GM12878 (cell line): ENCODE results near the gene BSN. TPM values are rescaled to one million over a fixed set of nuclear protein-coding genes. Genes with fewer than 3 reads are reported as not detected.

Source experiments
- ATAC-seq: fragments of 200-7000 bp; cut with Tn5 transposase; 3 replicates; pipeline ENCODE4 v1.9.1; 2020; ENCODE audit warnings: mild to moderate bottlenecking, moderate library complexity
- BruUV-seq: library from RNA; stranded (reverse); fragments of 400-500 nt; replicated peaks from 2 replicates; lab custom pipeline; 2021; lab: Mats Ljungman, UMichigan
- CTCF ChIA-PET: fragments of 300-600 bp; sonication (Branson Sonifier 250); formaldehyde crosslinking; extraction: SDS; loops from one replicate; lab custom pipeline; 2021; ENCODE audit warnings: inconsistent platforms; lab: Yijun Ruan, JAX
- POLR2A ChIA-PET: fragments of 350-600 bp; formaldehyde crosslinking; extraction: SDS; loops from one replicate; lab custom pipeline; 2021; ENCODE audit warnings: inconsistent platforms; lab: Charles Lee
- RAD21 ChIA-PET: fragments of 300-600 bp; sonication (Branson Sonifier 250); formaldehyde crosslinking; loops from one replicate; lab custom pipeline; 2023; ENCODE audit warnings: antibody characterized with exemption; ENCODE audit not compliant: unreplicated experiment; lab: Charles Lee
- SMC1A ChIA-PET: fragments of 300-600 bp; sonication (Branson Sonifier 250); formaldehyde crosslinking; loops from one replicate; lab custom pipeline; 2023; ENCODE audit not compliant: unreplicated experiment, uncharacterized antibody; lab: Charles Lee
- DNase-seq: peaks from one replicate; pipeline ENCODE4 v3.0.0-alpha.2; 2011; ENCODE audit warnings: low read depth, low spot score
- FAIRE-seq: peaks from 3 replicates; lab custom pipeline; 2011; peaks lifted over from hg19 to GRCh38; lab: Jason Lieb, UNC
- H2AFZ ChIP-seq: 2 replicates; pipeline ENCODE4 v1.6.0; 2011; ENCODE audit warnings: low read depth, low read length, control low read depth; ENCODE audit not compliant: control insufficient read depth
- H3K27ac ChIP-seq: 2 replicates; pipeline ENCODE4 v1.5.1; 2011; ENCODE audit warnings: control low read depth; ENCODE audit not compliant: control insufficient read depth, insufficient read depth
- H3K27me3 ChIP-seq, 2 experiments: replicated peaks in 1 of 2; 2 replicates each; pipeline versions ENCODE4 v1.6.0 to v1.6.1; 2011; ENCODE audit warnings: low read length in 1 of 2; ENCODE audit not compliant: control insufficient read depth in 2 of 2, insufficient read depth in 2 of 2
- H3K36me3 ChIP-seq, 2 experiments: 2 replicates each; pipeline ENCODE4 v1.5.1; 2011; ENCODE audit warnings: low read length in 1 of 2; ENCODE audit not compliant: control insufficient read depth in 2 of 2, insufficient read depth in 2 of 2
- H3K4me1 ChIP-seq: 2 replicates; pipeline ENCODE4 v1.6.1; 2011; ENCODE audit warnings: mild to moderate bottlenecking, low read length, moderate library complexity, mixed read lengths; ENCODE audit not compliant: control insufficient read depth, insufficient read depth
- H3K4me2 ChIP-seq: 2 replicates; pipeline ENCODE4 v1.6.0; 2011; ENCODE audit warnings: control low read depth; ENCODE audit not compliant: control insufficient read depth, insufficient read depth
- H3K4me3 ChIP-seq: fragments of 200-600 bp; sonication (generic); 2 replicates; pipeline ENCODE4 v1.5.1; 2016
- H3K79me2 ChIP-seq: 2 replicates; pipeline ENCODE4 v1.6.0; 2011; ENCODE audit warnings: low read length; ENCODE audit not compliant: control insufficient read depth, insufficient read depth
- H3K9ac ChIP-seq: 2 replicates; pipeline ENCODE4 v1.8.0; 2011; ENCODE audit warnings: low read length, control low read depth, mixed read lengths; ENCODE audit not compliant: control insufficient read depth, insufficient read depth
- H3K9me3 ChIP-seq: replicated peaks from 3 replicates; pipeline ENCODE4 v1.5.1; 2011; ENCODE audit warnings: mild to moderate bottlenecking, low read length; ENCODE audit not compliant: control insufficient read depth, insufficient read depth
- H4K20me1 ChIP-seq: 2 replicates; pipeline ENCODE4 v1.6.0; 2011; ENCODE audit not compliant: control insufficient read depth, insufficient read depth
- BCL11A ChIP-seq: IDR thresholded peaks from 2 replicates; pipeline ENCODE4 v1.6.1; 2011; ENCODE audit warnings: low read depth, low read length
- CEBPB ChIP-seq, 2 experiments: fragments of 150-350 bp in 1 of 2; IDR thresholded peaks; 2 replicates each; pipeline ENCODE4 v1.6.1; 2012 to 2014; ENCODE audit warnings: low read depth in 2 of 2, low read length in 2 of 2, borderline replicate concordance in 1 of 2, inconsistent platforms in 1 of 2
- CHD4 ChIP-seq: fragments of 200-600 bp; sonication (generic); IDR thresholded peaks from 2 replicates; pipeline ENCODE4 v1.6.1; 2016; ENCODE audit warnings: mild to moderate bottlenecking
- CREM ChIP-seq: IDR thresholded peaks from 2 replicates; pipeline ENCODE4 v1.6.1; 2014; ENCODE audit warnings: antibody characterized with exemption, low read depth
- EED ChIP-seq: sonication (generic); IDR thresholded peaks from 2 replicates; pipeline ENCODE4 v1.6.1; 2016; ENCODE audit warnings: antibody characterized with exemption, low read depth
- MYB ChIP-seq: fragments of 150-350 bp; IDR thresholded peaks from 2 replicates; pipeline ENCODE4 v1.6.1; 2014; ENCODE audit warnings: mild to moderate bottlenecking, low read depth, low read length, borderline replicate concordance
- RBBP5 ChIP-seq: fragments of 200-600 bp; sonication (generic); conservative IDR thresholded peaks from 2 replicates; pipeline ENCODE4 v1.6.1; 2016
- TCF7 ChIP-seq: IDR thresholded peaks from 2 replicates; pipeline ENCODE4 v1.6.1; 2014; ENCODE audit warnings: antibody characterized with exemption, borderline replicate concordance
- YBX1 ChIP-seq: fragments of 450-650 bp; IDR thresholded peaks from 2 replicates; pipeline ENCODE4 v1.6.1; 2016; ENCODE audit warnings: antibody characterized with exemption
- WGBS: methylation state at CpG from one replicate; pipeline ENCODE4 v1.1.6; 2016; ENCODE audit warnings: low lambda C conversion rate; ENCODE audit not compliant: insufficient replicate concordance, insufficient coverage; ENCODE audit errors: missing lambda C conversion rate; 5-methylcytosine and 5-hydroxymethylcytosine counted together
- in situ Hi-C: fragments of 300-500 bp; cut with MboI; formaldehyde crosslinking; loops from 9 replicates; pipeline ENCODE4 v1.14.3; 2018; ENCODE audit warnings: mixed read lengths
- intact Hi-C: fragments of 100-400 bp; cut with micrococcal nuclease; formaldehyde crosslinking; loops from one replicate; pipeline ENCODE4 v1.14.2; 2022; ENCODE audit not compliant: unreplicated experiment
- polyA plus RNA-seq, 11 experiments: library from polyadenylated mRNA; depleted of rRNA in 4 of 11; unstranded in 6 of 11; stranded (reverse) in 5 of 11; fragments of >200 nt; fragmentation: Nextera tagmentation in 4 of 11; fragmentation: Illumina TruSeq in 1 of 11; extraction: Ambion mirVana in 4 of 11; extraction: Trizol in 1 of 11; gene quantifications; 1 replicate in 1 of 11; 2 replicates in 10 of 11; pipeline versions ENCODE4 v1.2.1 to v1.2.3, GENCODE V29; 2011 to 2016; ENCODE audit warnings: inconsistent platforms in 2 of 11, missing spikeins in 2 of 11, low read depth in 1 of 11
- total RNA-seq, 4 experiments: library from RNA; depleted of rRNA in 3 of 4; stranded (reverse); fragments of >200 nt in 3 of 4; fragmentation: Illumina TruSeq in 1 of 4; extraction: Trizol in 1 of 4; gene quantifications; 2 replicates each; pipeline versions ENCODE4 v1.2.1 to v1.2.3, GENCODE V29; 2013 to 2021
- TF ChIP-seq, protein P1 (sequence below): fragments of 450-650 bp; IDR thresholded peaks from 2 replicates; pipeline ENCODE4 v1.6.1; 2016; ENCODE audit warnings: mild to moderate bottlenecking, moderate library complexity, borderline replicate concordance
- TF ChIP-seq, protein P2 (sequence below): fragments of 450-650 bp; formaldehyde crosslinking; IDR thresholded peaks from 2 replicates; pipeline ENCODE4 v1.4.0; 2022; ENCODE audit warnings: mild to moderate bottlenecking, moderate library complexity
- TF ChIP-seq, protein P3 (sequence below): fragments of 150-350 bp; IDR thresholded peaks from 2 replicates; pipeline ENCODE4 v1.6.1; 2016; ENCODE audit warnings: low read depth, low read length

Gene BSN
- total and polyA plus RNA-seq, 10 of the 15 experiments (the other 5 are each of a cell fraction or from before 2014, with no cell fraction given), result under 0.01 to 0.19 (median 0.05) TPM; not detected in 1

DNA sequence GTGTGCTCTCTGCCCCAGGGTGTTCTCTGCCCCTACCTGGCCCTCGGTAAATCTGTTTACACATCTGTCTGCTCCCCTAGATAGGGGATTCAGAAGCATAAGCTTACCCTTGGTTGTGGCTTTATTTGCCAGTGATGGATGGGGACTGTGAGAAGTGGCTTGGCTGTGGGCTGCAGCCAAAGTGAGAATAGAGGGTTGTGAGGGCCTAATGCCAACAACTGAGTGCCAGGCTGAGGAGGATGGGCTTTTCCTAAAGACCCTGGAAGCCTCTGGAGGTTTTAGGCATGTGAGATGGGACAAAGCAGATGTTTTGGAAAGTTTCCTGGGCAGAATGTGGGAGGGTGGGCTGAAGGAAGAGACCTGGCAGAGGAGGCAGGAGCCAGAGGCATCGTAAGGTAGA, 104.4 kb downstream of the BSN start (continued):
- TF ChIP-seq, protein P1, sequence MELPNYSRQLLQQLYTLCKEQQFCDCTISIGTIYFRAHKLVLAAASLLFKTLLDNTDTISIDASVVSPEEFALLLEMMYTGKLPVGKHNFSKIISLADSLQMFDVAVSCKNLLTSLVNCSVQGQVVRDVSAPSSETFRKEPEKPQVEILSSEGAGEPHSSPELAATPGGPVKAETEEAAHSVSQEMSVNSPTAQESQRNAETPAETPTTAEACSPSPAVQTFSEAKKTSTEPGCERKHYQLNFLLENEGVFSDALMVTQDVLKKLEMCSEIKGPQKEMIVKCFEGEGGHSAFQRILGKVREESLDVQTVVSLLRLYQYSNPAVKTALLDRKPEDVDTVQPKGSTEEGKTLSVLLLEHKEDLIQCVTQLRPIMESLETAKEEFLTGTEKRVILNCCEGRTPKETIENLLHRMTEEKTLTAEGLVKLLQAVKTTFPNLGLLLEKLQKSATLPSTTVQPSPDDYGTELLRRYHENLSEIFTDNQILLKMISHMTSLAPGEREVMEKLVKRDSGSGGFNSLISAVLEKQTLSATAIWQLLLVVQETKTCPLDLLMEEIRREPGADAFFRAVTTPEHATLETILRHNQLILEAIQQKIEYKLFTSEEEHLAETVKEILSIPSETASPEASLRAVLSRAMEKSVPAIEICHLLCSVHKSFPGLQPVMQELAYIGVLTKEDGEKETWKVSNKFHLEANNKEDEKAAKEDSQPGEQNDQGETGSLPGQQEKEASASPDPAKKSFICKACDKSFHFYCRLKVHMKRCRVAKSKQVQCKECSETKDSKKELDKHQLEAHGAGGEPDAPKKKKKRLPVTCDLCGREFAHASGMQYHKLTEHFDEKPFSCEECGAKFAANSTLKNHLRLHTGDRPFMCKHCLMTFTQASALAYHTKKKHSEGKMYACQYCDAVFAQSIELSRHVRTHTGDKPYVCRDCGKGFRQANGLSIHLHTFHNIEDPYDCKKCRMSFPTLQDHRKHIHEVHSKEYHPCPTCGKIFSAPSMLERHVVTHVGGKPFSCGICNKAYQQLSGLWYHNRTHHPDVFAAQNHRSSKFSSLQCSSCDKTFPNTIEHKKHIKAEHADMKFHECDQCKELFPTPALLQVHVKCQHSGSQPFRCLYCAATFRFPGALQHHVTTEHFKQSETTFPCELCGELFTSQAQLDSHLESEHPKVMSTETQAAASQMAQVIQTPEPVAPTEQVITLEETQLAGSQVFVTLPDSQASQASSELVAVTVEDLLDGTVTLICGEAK, result no peak
- TF ChIP-seq EED (no peak), CEBPB (IDR thresholded peaks at IDR 0.05; ENCODE audit: borderline replicate concordance in 1 of 2, low read depth in 2 of 2, low read length in 2 of 2) (no peak)
- TF ChIP-seq, protein P2, sequence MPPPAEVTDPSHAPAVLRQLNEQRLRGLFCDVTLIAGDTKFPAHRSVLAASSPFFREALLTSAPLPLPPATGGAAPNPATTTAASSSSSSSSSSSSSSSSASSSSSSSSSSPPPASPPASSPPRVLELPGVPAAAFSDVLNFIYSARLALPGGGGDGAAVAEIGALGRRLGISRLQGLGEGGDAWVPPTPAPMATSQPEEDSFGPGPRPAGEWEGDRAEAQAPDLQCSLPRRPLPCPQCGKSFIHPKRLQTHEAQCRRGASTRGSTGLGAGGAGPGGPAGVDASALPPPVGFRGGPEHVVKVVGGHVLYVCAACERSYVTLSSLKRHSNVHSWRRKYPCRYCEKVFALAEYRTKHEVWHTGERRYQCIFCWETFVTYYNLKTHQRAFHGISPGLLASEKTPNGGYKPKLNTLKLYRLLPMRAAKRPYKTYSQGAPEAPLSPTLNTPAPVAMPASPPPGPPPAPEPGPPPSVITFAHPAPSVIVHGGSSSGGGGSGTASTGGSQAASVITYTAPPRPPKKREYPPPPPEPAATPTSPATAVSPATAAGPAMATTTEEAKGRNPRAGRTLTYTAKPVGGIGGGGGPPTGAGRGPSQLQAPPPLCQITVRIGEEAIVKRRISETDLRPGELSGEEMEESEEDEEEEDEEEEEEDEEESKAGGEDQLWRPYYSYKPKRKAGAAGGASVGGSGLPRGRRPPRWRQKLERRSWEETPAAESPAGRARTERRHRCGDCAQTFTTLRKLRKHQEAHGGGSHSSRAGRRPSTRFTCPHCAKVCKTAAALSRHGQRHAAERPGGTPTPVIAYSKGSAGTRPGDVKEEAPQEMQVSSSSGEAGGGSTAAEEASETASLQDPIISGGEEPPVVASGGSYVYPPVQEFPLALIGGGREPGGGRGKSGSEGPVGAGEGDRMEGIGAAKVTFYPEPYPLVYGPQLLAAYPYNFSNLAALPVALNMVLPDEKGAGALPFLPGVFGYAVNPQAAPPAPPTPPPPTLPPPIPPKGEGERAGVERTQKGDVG (CRISPR knock-in tag), result no peak

DNA sequence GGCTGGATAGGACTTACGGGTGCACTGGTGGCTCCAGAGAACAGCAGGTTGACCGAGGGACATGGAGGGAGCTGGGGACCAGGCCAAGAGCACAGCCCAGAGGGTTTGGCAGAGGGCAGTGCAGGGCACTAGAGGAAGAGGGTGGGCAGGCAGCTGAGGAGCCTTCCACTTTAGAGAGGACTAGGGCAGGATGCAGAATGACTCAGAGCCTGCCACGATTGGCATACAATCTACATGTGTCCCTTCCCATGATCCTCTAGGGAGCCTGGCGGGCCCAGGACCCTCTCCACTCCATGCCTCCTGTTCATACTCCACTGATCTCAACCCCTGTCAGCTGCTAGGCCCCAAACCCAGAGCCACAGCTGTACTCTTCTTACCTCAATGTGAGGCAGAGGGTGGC, 105.5 kb downstream of the BSN start:
- H3K27me3 ChIP-seq, result no peaks in the 10 kb centered on the region
- no peak overlapping the region for H3K9ac ChIP-seq
- in situ Hi-C loops (no loop called here), intact Hi-C loops (no loop called here)
- POLR2A ChIA-PET, result no interaction called here
- 3% methylated on average over 4 of the region's 4 CpGs for WGBS
- no peak overlapping the region for H3K4me3 ChIP-seq
- RAD21 ChIA-PET, result no interaction called here
- no peak for TF ChIP-seq RBBP5
- TF ChIP-seq BCL11A, result no peak
- TF ChIP-seq, protein P3, sequence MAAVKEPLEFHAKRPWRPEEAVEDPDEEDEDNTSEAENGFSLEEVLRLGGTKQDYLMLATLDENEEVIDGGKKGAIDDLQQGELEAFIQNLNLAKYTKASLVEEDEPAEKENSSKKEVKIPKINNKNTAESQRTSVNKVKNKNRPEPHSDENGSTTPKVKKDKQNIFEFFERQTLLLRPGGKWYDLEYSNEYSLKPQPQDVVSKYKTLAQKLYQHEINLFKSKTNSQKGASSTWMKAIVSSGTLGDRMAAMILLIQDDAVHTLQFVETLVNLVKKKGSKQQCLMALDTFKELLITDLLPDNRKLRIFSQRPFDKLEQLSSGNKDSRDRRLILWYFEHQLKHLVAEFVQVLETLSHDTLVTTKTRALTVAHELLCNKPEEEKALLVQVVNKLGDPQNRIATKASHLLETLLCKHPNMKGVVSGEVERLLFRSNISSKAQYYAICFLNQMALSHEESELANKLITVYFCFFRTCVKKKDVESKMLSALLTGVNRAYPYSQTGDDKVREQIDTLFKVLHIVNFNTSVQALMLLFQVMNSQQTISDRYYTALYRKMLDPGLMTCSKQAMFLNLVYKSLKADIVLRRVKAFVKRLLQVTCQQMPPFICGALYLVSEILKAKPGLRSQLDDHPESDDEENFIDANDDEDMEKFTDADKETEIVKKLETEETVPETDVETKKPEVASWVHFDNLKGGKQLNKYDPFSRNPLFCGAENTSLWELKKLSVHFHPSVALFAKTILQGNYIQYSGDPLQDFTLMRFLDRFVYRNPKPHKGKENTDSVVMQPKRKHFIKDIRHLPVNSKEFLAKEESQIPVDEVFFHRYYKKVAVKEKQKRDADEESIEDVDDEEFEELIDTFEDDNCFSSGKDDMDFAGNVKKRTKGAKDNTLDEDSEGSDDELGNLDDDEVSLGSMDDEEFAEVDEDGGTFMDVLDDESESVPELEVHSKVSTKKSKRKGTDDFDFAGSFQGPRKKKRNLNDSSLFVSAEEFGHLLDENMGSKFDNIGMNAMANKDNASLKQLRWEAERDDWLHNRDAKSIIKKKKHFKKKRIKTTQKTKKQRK, result no peak
- TF ChIP-seq TCF7, result no peak
- no peak for TF ChIP-seq YBX1
- no peak for TF ChIP-seq CREM
- TF ChIP-seq MYB, result no peak
- no peak for TF ChIP-seq CHD4
- no peak overlapping the region for H3K4me2 ChIP-seq
- CTCF ChIA-PET, result no interaction called here
- H3K79me2 ChIP-seq, result no peaks in the 10 kb centered on the region
- no peaks in the 10 kb centered on the region for H3K4me1 ChIP-seq
- no peaks in the 10 kb centered on the region for H3K9me3 ChIP-seq
- no peak overlapping the region for H3K27ac ChIP-seq
- SMC1A ChIA-PET, result interaction anchor here (1.0 kb wide), 1 partner anchor 13 kb away, joined by 3 read pairs; no protein-coding TSS in a partner anchor
- no peak for FAIRE-seq
- BruUV-seq, result no TSS peak
- no peak overlapping the region for H2AFZ ChIP-seq
- DNase-seq, result no peak
- H3K36me3 ChIP-seq, result no peaks in the 10 kb centered on the region
- H4K20me1 ChIP-seq, result no peaks in the 10 kb centered on the region
- no peak; the same call in 2 of the 3 replicates for ATAC-seq
